HG02588 (cell line): ENCODE measurements around the gene CYLC2.

Source experiments
- ATAC-seq: cut with Tn5 transposase; IDR thresholded peaks from one replicate; pipeline ENCODE4 v1.9.1; 2021; ENCODE audit warnings: mild to moderate bottlenecking, moderate library complexity; ENCODE audit not compliant: unreplicated experiment

The CYLC2 gene, protein sequence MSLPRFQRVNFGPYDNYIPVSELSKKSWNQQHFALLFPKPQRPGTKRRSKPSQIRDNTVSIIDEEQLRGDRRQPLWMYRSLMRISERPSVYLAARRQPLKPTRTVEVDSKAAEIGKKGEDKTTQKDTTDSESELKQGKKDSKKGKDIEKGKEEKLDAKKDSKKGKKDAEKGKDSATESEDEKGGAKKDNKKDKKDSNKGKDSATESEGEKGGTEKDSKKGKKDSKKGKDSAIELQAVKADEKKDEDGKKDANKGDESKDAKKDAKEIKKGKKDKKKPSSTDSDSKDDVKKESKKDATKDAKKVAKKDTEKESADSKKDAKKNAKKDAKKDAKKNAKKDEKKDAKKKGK

DNA sequence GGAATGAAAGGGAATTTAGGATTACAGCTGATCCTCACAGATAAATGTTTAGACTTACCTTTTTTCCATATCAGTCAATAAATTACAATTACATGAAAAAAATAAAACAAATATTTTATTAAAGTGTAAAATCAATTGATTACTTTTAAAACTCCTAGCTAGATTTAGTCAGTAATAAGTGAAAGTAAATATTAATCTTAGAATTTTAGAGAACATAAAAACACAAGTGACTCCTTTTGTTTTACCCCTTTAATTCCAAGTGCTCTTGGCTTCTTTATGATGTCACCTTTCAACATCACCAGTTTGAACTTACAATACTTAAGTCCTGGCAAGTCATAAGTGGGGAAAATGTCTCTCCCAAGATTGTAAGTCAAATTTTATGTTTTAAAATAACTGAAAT is at the start of gene CYLC2:
CYLC2 (plus strand) TSS at position 301 of the 400 bp plus-strand sequence; CDS start at position 349, 48 bp downstream.
- no peak for ATAC-seq

DNA sequence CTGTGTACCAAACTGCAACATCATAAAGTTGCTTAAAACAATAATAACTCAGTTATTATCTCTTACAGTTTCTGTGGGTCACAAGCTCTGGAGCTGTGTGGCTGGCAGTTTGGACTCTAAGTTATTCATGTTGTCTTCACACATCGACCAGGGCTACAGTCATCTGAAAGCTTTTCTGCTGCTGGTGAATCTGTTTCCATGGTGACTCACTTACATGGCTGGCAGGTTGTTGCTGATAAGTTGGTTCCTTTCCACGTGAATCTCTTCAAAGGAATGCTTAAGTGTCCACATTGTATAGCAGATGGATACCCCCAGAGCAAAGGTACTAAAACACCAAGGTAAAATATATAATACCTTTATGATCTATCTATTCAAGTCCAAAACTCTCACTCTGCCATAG is 44.8 kb upstream of the CYLC2 start:
- ATAC-seq, result no peak

DNA sequence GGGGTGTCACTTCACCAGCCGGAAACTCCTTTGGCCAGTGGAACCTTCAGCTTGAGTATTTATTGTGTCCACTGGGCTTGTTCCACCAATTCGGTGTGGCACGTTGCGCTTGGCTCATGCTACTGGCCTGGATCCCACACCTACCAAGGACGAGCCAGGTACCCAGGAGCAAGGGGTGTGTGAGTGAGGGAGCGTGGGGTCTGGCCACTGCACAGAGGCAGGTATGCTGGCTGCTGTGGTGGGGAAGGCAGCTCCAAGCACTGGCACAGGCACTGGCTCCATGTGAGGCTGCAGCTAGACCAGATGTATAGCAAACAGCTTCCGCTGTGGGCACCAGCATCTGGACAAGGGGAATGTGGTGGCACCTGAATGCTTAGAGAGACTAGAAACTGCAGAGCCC is 28.1 kb upstream of the CYLC2 start:
- ATAC-seq, result no peak

DNA sequence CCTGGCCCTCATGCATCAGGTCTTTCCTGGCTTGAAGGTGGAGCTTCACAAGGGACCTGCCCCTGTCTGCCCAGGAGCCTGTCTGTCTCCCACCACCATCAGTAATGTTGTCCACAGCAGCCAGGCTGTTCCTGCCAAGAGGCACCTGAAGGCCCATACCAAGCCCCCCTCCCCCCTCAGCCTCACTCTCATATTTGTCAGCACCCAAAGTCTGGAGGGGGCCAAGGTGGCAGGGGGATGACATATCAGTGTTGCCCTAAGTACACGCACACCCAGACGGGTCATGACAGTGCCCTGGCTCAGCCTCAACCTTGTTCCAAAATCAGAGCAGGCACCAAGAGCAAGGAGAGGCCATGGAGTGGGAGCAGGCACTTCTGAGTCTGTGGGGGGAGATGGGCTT is 27.2 kb upstream of the CYLC2 start:
- ATAC-seq, result no peak

DNA sequence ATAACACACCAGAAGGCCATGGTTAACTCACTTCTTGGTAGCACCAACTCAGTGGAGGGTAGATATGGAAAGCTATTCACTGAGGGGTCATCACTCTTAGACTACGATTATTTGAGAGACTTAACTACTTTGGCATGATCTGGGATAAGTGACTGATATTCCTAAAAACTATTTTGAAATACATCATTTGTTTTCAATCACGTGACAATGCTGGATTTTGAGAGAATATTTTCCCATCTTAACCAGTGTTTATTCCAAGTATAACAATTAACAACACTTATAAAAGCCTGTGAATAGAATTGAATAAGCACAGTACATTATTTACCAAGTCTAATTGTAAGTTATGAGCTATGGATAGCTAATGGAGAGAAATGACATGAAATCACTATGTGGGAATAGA is 22.4 kb upstream of the CYLC2 start:
- ATAC-seq, result no peak

DNA sequence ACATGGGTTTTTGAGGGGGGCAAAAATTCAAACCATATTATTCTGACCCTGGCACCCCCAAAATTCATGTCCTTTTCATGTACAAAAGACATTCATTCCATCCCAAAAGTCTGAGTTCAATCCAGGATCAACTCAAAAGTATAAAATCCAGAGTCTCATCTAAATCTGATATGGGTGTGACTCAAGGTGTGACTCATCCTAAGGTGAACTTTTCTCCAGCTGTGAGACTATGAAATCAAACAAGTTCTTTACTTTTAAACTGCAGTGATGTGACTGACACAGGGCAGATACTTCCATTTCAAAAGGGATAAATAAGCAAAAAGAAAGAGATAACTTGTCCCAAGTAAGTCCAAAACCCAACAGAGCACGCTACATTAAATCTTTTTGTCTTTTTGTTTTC is 20.6 kb upstream of the CYLC2 start:
- ATAC-seq, result no peak

DNA sequence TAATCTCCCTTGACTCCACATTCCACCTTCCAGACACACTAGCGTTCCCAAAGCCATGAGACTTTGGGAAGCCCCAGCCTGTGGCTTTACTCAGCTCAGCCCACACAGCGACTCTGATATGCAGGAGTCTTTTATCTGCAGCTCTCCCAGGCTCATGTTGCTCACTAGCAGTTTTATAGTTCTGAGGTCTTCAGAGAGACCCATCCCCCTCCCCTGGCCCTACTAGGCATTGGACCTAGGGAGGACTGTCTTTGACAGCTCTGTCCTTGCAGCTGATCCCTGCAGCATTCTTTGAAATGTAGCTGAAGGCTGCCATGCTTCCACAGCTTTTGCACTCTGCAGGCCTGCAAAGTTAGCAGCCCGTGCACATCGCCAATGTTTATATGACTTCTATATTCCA is 19.9 kb upstream of the CYLC2 start:
- no peak for ATAC-seq

DNA sequence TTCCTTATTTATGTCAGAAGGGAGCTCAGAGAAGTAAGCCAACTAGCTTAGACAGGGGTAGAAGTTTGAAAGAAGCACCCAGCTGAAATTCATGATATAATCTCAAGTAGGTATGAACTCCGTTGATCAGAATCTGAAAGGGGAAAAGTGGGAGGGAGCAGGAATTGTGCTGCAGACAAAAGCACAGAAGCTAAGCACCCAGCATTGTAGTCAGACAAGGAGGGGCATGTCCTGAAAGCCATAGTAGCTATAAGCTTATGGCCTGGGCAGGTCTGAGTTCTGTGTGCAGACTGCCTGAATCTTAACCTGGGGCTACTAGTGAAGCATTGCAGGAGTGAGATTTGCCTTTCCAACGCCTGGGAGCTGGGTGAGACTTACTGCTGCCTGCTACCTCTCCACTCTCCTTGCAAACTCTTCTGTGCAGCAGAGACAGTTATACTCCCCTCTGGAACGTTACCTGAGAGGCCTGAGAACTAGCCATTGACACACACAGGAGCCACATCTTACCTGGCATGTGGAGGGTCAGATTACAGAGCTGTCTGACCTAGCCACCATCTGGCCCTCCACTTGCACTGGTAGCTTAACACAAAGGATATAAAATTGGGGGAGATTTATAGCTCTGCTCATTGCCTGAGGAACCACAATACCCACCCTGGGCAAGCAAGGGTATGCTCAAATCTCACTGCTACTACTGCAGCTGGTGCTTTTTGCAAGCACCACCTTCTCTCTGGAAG is 9.8 kb upstream of the CYLC2 start:
- no peak for ATAC-seq

DNA sequence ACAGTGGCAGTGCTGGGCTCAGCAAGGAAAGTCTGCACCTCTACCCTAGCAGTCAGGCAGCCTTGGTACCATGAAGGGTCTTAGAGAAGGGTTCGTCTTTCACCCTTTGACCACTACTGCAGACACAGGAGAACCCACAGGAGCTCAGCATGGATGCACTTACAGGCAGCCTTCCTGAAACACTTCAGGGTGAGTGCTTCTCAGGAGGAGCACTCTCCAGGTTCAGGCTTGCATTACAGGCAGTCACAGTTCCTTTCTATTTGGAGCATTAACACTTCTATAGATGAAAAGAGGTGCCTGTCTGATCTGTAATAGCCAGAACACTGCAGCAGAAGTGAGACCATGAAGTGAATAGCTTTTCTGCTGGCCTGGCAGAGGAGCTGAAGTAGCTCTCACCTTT is 8.7 kb upstream of the CYLC2 start:
- ATAC-seq, result no peak

DNA sequence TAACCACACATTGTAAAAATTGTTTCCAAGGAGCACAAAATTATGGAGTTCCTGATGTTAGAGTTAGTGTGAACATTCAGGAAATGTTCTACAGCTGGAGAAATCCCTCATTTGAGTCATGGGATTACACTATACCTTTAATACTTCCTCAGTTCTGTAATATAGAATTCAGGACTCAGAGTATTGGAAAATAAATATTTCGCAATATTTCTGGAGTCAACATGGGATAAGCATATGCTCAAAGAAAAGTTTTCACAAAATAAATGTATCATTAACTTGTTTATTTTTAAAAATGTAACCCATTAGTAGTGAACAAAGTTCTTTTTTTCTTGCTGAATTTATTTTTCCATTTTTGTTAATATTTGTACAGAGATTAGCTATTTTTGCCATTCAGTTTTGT is 8.6 kb downstream of the CYLC2 start:
- ATAC-seq, result no peak

DNA sequence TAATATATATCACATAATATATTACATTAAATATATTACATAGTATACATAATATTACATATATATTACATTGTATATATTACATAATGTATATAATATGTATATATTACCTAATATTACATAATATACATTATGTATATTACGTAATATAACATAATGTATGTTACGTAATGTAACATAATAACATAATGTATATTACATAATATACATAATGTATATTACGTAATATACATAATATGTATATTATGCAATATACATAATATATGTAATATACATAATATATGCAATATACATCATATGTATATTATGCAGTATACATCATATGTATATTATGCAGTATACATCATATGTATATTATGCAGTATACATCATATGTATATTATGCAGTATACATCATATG is 19.1 kb downstream of the CYLC2 start:
- no peak for ATAC-seq

DNA sequence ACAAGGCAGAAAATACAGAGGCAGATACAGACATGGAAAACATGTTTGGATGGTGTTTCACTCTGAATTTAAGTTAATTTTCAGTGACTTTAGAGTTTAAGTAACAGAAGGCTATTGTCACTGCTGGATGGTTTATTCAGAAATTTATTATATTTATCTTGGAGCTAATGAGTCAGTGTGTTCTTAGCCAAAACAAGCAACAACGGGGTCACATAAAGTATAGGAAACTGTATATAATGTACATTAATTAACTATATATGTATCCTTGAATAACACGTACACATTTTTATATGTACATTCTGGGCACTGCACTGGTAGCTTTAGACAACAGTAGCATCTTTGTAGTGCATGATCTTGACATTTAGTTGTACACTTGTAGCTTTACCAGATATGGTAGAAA is 30.7 kb downstream of the CYLC2 start:
- ATAC-seq, result no peak

DNA sequence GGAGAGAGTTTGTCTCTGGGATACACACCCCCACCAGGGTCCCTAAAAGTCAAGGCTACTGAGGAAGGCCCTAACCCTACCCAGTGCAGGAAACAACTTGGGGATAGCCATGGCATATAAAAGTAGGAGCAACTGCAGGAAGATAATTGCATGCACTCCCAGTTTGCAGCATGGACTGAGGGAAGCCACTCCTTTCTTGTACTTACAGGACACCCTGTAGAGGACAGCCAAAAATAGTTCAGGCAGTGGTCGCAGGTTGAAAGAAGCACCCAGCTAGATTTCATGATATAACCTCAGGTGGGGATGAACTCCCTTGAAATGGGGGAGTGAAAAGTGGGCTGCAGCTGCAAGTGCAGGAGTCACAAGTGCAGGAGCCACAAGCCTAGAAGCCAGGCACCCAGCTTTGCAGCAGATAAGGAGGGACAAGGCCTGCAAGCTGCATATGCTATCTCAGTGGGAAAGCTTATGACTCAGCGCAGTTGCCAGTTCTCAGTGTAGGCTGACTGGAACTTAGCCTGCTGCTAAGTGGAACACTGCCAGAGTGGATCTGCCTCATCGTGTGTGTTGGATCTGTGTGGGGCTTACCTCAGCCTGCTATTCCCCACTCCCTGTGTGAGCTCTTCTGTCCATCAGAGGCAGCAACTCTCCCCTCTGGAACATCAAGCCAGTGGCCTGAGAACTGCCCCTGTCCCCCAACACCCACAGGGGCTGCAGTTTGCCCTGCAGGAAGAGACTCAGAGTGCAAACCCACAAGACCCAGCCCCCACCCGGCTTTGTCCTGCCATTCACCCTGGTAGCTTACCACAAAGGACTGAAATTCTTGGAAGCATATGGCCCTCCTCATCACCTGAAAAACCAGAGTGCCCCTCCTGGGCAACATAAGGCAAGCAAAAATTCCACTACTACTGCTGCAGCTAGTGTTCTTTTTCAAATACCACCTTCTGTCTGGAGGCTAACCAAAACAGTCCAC is 42.7 kb downstream of the CYLC2 start:
- no peak for ATAC-seq

DNA sequence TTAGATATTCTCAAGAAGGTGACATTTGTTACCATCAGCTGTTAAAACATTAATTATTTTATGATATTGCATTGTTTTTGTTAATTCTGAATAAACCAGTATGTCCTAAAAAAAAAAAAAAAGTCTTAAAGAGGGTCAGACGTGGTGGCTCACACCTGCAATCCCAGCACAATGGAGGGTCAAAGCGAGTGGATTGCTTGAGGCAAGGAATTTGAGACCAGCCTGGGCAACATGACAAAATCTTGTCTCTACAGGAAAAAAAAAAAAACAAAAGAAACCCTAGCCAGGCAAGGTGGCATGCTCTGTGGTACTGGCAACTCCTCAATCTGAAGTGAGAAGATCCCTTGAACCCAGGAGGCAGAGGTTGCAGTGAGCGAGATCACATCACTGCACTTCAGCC is 46.8 kb downstream of the CYLC2 start:
- ATAC-seq, result no peak
